SK-N-SH (cell line): ENCODE results near the gene TRIM46. TPM values are rescaled to one million over a fixed set of nuclear protein-coding genes. Genes with fewer than 3 reads are reported as not detected.

ENCODE experiments used
- CTCF ChIA-PET: fragments of 300-600, 350-600 bp; formaldehyde crosslinking; extraction: SDS; loops from one replicate; lab custom pipeline; 2021; lab: Yijun Ruan, JAX
- POLR2A ChIA-PET: fragments of 350-600 bp; sonication (Branson Sonifier 250); formaldehyde crosslinking; extraction: SDS; loops from one replicate; lab custom pipeline; 2020; ENCODE audit warnings: antibody characterized with exemption, inconsistent platforms; lab: Yijun Ruan, JAX
- DNase-seq: peaks from one replicate; pipeline ENCODE4 v3.0.0; 2012
- H2AFZ ChIP-seq: fragments of 200-600 bp; sonication (generic); 2 replicates; pipeline ENCODE4 v1.8.1; 2016; ENCODE audit warnings: antibody characterized with exemption, mild to moderate bottlenecking, low read depth
- H3F3A ChIP-seq: fragments of 200-600 bp; sonication (generic); replicated peaks from 2 replicates; pipeline ENCODE3; 2016; ENCODE audit warnings: antibody characterized with exemption, mild to moderate bottlenecking; ENCODE audit not compliant: insufficient read depth
- H3K27ac ChIP-seq, 2 experiments: fragments of 200-500 bp in 1 of 2; fragments of 200-600 bp in 1 of 2; sonication (Bioruptor generic) in 1 of 2; sonication (generic), shearing (Covaris generic) in 1 of 2; 2 replicates each; pipeline versions ENCODE4 v1.5.1 to v1.6.1; 2014 to 2016; ENCODE audit warnings: low read depth in 2 of 2, inconsistent platforms in 1 of 2, low read length in 1 of 2, mild to moderate bottlenecking in 1 of 2, mixed read lengths in 1 of 2
- H3K27me3 ChIP-seq: fragments of 200-600 bp; sonication (generic), shearing (Covaris generic); 2 replicates; pipeline ENCODE4 v1.6.1; 2016; ENCODE audit warnings: mixed run types; ENCODE audit not compliant: insufficient read depth
- H3K36me3 ChIP-seq, 2 experiments: fragments of 200-500 bp in 1 of 2; fragments of 200-600 bp in 1 of 2; sonication (Bioruptor generic) in 1 of 2; sonication (generic) in 1 of 2; replicated peaks in 1 of 2; 2 replicates each; pipeline versions ENCODE3 to v1.5.1; 2014 to 2016; ENCODE audit warnings: low read length in 1 of 2, mild to moderate bottlenecking in 1 of 2; ENCODE audit not compliant: insufficient read depth in 2 of 2, control insufficient read depth in 1 of 2
- H3K4me1 ChIP-seq, 2 experiments: fragments of 200-500 bp in 1 of 2; fragments of 200-600 bp in 1 of 2; sonication (Bioruptor generic) in 1 of 2; sonication (generic), shearing (Covaris generic) in 1 of 2; 2 replicates each; pipeline versions ENCODE4 v1.5.1 to v1.6.1; 2014 to 2016; ENCODE audit warnings: low read depth in 1 of 2, low read length in 1 of 2, mixed run types in 1 of 2; ENCODE audit not compliant: insufficient read depth in 2 of 2, control insufficient read depth in 1 of 2
- H3K4me2 ChIP-seq: fragments of 200-600 bp; sonication (generic), shearing (Covaris generic); 2 replicates; pipeline ENCODE4 v1.6.1; 2017; ENCODE audit warnings: mixed run types
- H3K4me3 ChIP-seq, 2 experiments: fragments of 200-500 bp in 1 of 2; fragments of 200-600 bp in 1 of 2; sonication (Bioruptor generic) in 1 of 2; sonication (generic), shearing (Covaris generic) in 1 of 2; 2 replicates each; pipeline versions ENCODE4 v1.5.1 to v1.8.1; 2014 to 2016; ENCODE audit warnings: low read depth in 2 of 2, inconsistent platforms in 1 of 2, low read length in 1 of 2, mild to moderate bottlenecking in 1 of 2, mixed read lengths in 1 of 2, moderate library complexity in 1 of 2
- H3K79me2 ChIP-seq: fragments of 200-600 bp; sonication (generic); 2 replicates; pipeline ENCODE4 v1.8.1; 2017; ENCODE audit warnings: mild to moderate bottlenecking; ENCODE audit not compliant: insufficient read depth
- H3K9ac ChIP-seq: fragments of 200-600 bp; sonication (generic); 2 replicates; pipeline ENCODE4 v1.6.1; 2017; ENCODE audit warnings: mixed run types
- H3K9me2 ChIP-seq: fragments of 200-600 bp; sonication (generic); 2 replicates; pipeline ENCODE4 v1.6.1; 2017; ENCODE audit warnings: mixed run types
- H3K9me3 ChIP-seq: fragments of 200-600 bp; sonication (generic); 2 replicates; pipeline ENCODE4 v1.6.1; 2017; ENCODE audit warnings: mixed run types, mild to moderate bottlenecking, moderate library complexity
- H4K20me1 ChIP-seq: fragments of 200-600 bp; sonication (generic); 2 replicates; pipeline ENCODE4 v1.6.1; 2017; ENCODE audit warnings: mild to moderate bottlenecking, mixed run types; ENCODE audit not compliant: insufficient read depth
- CHD2 ChIP-seq: fragments of 150-350 bp; IDR thresholded peaks from 2 replicates; pipeline ENCODE4 v1.6.1; 2018; ENCODE audit warnings: low read length; ENCODE audit not compliant: partially characterized antibody
- FOSL2 ChIP-seq: IDR thresholded peaks from 2 replicates; pipeline ENCODE4 v1.4.0; 2012; ENCODE audit warnings: low read depth, mild to moderate bottlenecking, moderate library complexity, borderline replicate concordance
- MAX ChIP-seq: IDR thresholded peaks from 2 replicates; pipeline ENCODE4 v1.4.0; 2012; ENCODE audit warnings: low read depth
- MXI1 ChIP-seq: IDR thresholded peaks from 2 replicates; pipeline ENCODE4 v1.6.1; 2012; ENCODE audit warnings: mild to moderate bottlenecking, low read depth, low read length, improper control_type of control experiment
- POLR2AphosphoS5 ChIP-seq: IDR thresholded peaks from 2 replicates; pipeline ENCODE4 v1.6.1; 2012; ENCODE audit warnings: low read depth, low read length
- REST ChIP-seq: IDR thresholded peaks from 2 replicates; pipeline ENCODE4 v1.6.1; 2012; ENCODE audit warnings: mild to moderate bottlenecking, low read depth, low read length, moderate library complexity
- TAF1 ChIP-seq: IDR thresholded peaks from 2 replicates; pipeline ENCODE4 v1.6.1; 2012; ENCODE audit warnings: low read depth, mild to moderate bottlenecking, low read length, moderate library complexity, borderline replicate concordance
- WGBS: methylation state at CpG from one replicate; pipeline ENCODE4 v1.1.6; 2017; ENCODE audit warnings: low lambda C conversion rate; 5-methylcytosine and 5-hydroxymethylcytosine counted together
- polyA plus RNA-seq, 3 experiments: library from polyadenylated mRNA; depleted of rRNA; stranded (reverse); fragments of >200 nt; gene quantifications; 2 replicates each; pipeline ENCODE4 v1.2.3, GENCODE V29; 2012

Gene TRIM46
- polyA plus RNA-seq, 1 of the 3 experiments (the other 2 are of a cell fraction), result 12.7 TPM

- no peak for TF ChIP-seq FOSL2
These were observed 47.0 kb upstream of the TRIM46 start (continued) for GRCh38 chr1:155126556-155127104.

- ChIA-PET POLR2A (interaction anchor here (1.5 to 1.6 kb wide), 2 partner anchors 46 to 47 kb away, joined by 4 to 5 read pairs; partner anchors contain the start of gene KRTCAP2), CTCF (interaction anchor here (0.8 to 9.7 kb wide), 6 partner anchors 36 to 50 kb away, joined by 3 to 67 read pairs (median 22); partner anchors contain the start of gene KRTCAP2)
- H3K4me2 ChIP-seq, result peak within 1 kb of the TSS; percentile 98
- H3F3A ChIP-seq, result peaks cover 7% of the 10 kb centered on the region
- no peaks in the 10 kb centered on the region for H3K27me3 ChIP-seq
- DNase-seq, result peak; percentile 84
- peaks cover 19 to 45% of the 10 kb centered on the region in 2 experiments for H3K4me1 ChIP-seq
- no peaks in the 10 kb centered on the region for H3K9me3 ChIP-seq
- H3K4me3 ChIP-seq, result peak within 1 kb of the TSS; percentile 63 to 67
- H3K36me3 ChIP-seq, result peaks cover 0 to 8% of the 10 kb centered on the region in 2 experiments
- peak within 1 kb of the TSS; percentile 91 for H2AFZ ChIP-seq
- H3K9ac ChIP-seq, result peak within 1 kb of the TSS; percentile 56
- H3K79me2 ChIP-seq, result no peaks in the 10 kb centered on the region
- no peaks in the 10 kb centered on the region for H3K9me2 ChIP-seq
- 5% methylated on average over 27 of the region's 76 CpGs for WGBS
- peak; percentile 67; the same call in 1 of the 2 replicates for TF ChIP-seq POLR2AphosphoS5
- peak; percentile 55; the same call in 1 of the 2 replicates for TF ChIP-seq MAX
- TF ChIP-seq CHD2, result peak; percentile 37
- peak; percentile 20; the same call in 1 of the 2 replicates for TF ChIP-seq TAF1
- TF ChIP-seq REST, result no peak
- peak; percentile 26 for TF ChIP-seq MXI1
- H3K27ac ChIP-seq, result peak within 1 kb of the TSS in 1 of 2 experiments; percentile 77; a peak in 2 of 4 replicates
- H4K20me1 ChIP-seq, result no peaks in the 10 kb centered on the region
These were observed 46.3 kb upstream of the TRIM46 start, which contains the start of gene EFNA1 for GRCh38 chr1:155127105-155127966. Gene EFNA1, plus strand, starts transcription at chr1:155127876. Its CDS starts 102 bp downstream, at chr1:155127978.
